OCI-LY7 (cell line): ENCODE data around the gene SLC1A6. TPM values are rescaled to one million over a fixed set of nuclear protein-coding genes. Genes with fewer than 3 reads are reported as not detected.

Experiments used
- BruUV-seq: library from RNA; stranded (reverse); fragments of 400-500 nt; replicated peaks from 2 replicates; lab custom pipeline; 2021; lab: Mats Ljungman, UMichigan
- CTCF ChIA-PET: fragments of 300-600 bp; sonication (Branson Sonifier 250); formaldehyde crosslinking; loops from one replicate; lab custom pipeline; 2022; ENCODE audit warnings: antibody characterized with exemption; ENCODE audit not compliant: unreplicated experiment; lab: Charles Lee
- POLR2A ChIA-PET: fragments of 300-600 bp; sonication (Branson Sonifier 250); formaldehyde crosslinking; loops from one replicate; lab custom pipeline; 2022; ENCODE audit warnings: antibody characterized with exemption; lab: Charles Lee
- DNase-seq: peaks from one replicate; pipeline ENCODE4 v3.0.0-alpha.2; 2015; ENCODE audit warnings: low spot score
- H2AFZ ChIP-seq: fragments of 200-600 bp; sonication (generic), shearing (Covaris generic); 2 replicates; pipeline ENCODE4 v1.6.1; 2014; ENCODE audit warnings: mild to moderate bottlenecking, antibody characterized with exemption, low read length, moderate library complexity
- H3K27ac ChIP-seq: fragments of 200-600 bp; sonication (generic); 2 replicates; pipeline ENCODE4 v1.5.1; 2014; ENCODE audit warnings: mixed run types, low read depth, mild to moderate bottlenecking, moderate library complexity, low read length, inconsistent platforms; ENCODE audit not compliant: poor library complexity, severe bottlenecking
- H3K36me3 ChIP-seq: fragments of 200-600 bp; sonication (generic); 2 replicates; pipeline ENCODE4 v1.6.1; 2014; ENCODE audit warnings: mild to moderate bottlenecking, antibody characterized with exemption, low read length, moderate library complexity, mixed read lengths; ENCODE audit not compliant: insufficient read depth
- H3K4me1 ChIP-seq: fragments of 200-600 bp; sonication (generic); 2 replicates; pipeline ENCODE4 v1.5.1; 2014; ENCODE audit warnings: mild to moderate bottlenecking, low read length; ENCODE audit not compliant: insufficient read depth, poor library complexity, severe bottlenecking
- H3K4me2 ChIP-seq: fragments of 200-600 bp; sonication (generic); 2 replicates; pipeline ENCODE4 v1.6.1; 2014; ENCODE audit warnings: mild to moderate bottlenecking, low read length
- H3K4me3 ChIP-seq: fragments of 200-600 bp; sonication (generic); 2 replicates; pipeline ENCODE4 v1.5.1; 2014; ENCODE audit warnings: mild to moderate bottlenecking, low read depth, low read length; ENCODE audit not compliant: poor library complexity, severe bottlenecking
- H3K79me2 ChIP-seq: fragments of 200-600 bp; sonication (generic); 2 replicates; pipeline ENCODE4 v1.6.1; 2016; ENCODE audit warnings: low read depth, mild to moderate bottlenecking, low read length, moderate library complexity, mixed read lengths; ENCODE audit not compliant: insufficient read depth
- H3K9me2 ChIP-seq: fragments of 200-600 bp; sonication (generic); 2 replicates; pipeline ENCODE4 v1.6.1; 2016; ENCODE audit warnings: mild to moderate bottlenecking, low read length, mixed read lengths; ENCODE audit not compliant: insufficient read depth
- H3K9me3 ChIP-seq: fragments of 200-600 bp; sonication (generic); 2 replicates; pipeline ENCODE4 v1.6.1; 2014; ENCODE audit warnings: mild to moderate bottlenecking, mixed run types, low read length, mixed read lengths
- H4K20me1 ChIP-seq: fragments of 200-600 bp; sonication (generic); 2 replicates; pipeline ENCODE4 v1.6.1; 2014; ENCODE audit warnings: mild to moderate bottlenecking, antibody characterized with exemption, low read length, moderate library complexity, mixed read lengths; ENCODE audit not compliant: insufficient read depth
- CTCF ChIP-seq: fragments of 200-600 bp; sonication (generic); conservative IDR thresholded peaks from 2 replicates; pipeline ENCODE4 v1.5.1; 2014; ENCODE audit warnings: mild to moderate bottlenecking, antibody characterized with exemption, low read length, moderate library complexity, mixed read lengths
- EZH2phosphoT487 ChIP-seq: fragments of 200-600 bp; sonication (generic); IDR thresholded peaks from 2 replicates; pipeline ENCODE4 v1.6.1; 2018; ENCODE audit warnings: low read depth, borderline replicate concordance, mild to moderate bottlenecking, mixed run types, antibody characterized with exemption, low read length, moderate library complexity, mixed read lengths
- intact Hi-C: fragments of 100-400 bp; cut with micrococcal nuclease; formaldehyde crosslinking; loops from one replicate; pipeline ENCODE4 v1.10.0; 2022; ENCODE audit not compliant: unreplicated experiment
- total RNA-seq, 2 experiments: library from RNA; depleted of rRNA in 1 of 2; stranded (reverse); fragments of >200 nt in 1 of 2; shearing (Covaris generic) in 1 of 2; gene quantifications; 2 replicates each; pipeline ENCODE4 v1.2.3, GENCODE V29; 2014 to 2022

Gene SLC1A6
- total RNA-seq, 2 experiments from 2014 or later, result not detected

DNA sequence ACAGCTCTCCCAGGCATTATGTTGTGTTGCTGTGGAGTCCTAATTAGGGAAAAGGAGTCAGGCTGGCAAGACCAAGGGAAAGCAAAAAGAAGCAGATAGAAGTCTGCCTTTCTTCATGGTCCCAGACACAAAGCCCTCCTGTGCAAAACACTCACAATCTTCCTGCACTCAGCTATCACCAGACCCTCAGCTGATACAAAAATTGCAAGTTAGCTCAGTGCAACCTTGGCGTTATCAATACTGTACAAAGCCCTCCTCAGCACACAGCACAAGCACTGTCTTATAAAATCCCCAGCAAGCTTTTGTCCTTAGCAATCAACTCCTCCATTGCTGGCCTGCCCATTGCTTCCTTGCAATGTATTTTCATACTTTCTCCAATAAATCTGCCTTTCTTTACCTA lies 35.2 kb downstream of the SLC1A6 start:
- CTCF ChIA-PET, result no interaction called here
- Histone ChIP-seq H4K20me1 (no peaks in the 10 kb centered on the region), H3K36me3 (no peaks in the 10 kb centered on the region), H2AFZ (no peak overlapping the region), H3K9me3 (no peaks in the 10 kb centered on the region), H3K79me2 (no peaks in the 10 kb centered on the region), H3K4me3 (no peak overlapping the region), H3K4me2 (no peak overlapping the region), H3K27ac (no peak overlapping the region), H3K4me1 (no peaks in the 10 kb centered on the region), H3K9me2 (no peaks in the 10 kb centered on the region)
- intact Hi-C loops, result no loop called here
- POLR2A ChIA-PET, result no interaction called here
- no peak for DNase-seq
- BruUV-seq, result no TSS peak
- TF ChIP-seq EZH2phosphoT487, result no peak
- no peak for TF ChIP-seq CTCF

GRCh38 chr19:14943601-14944000 lies 36.1 kb downstream of the SLC1A6 start:
- H3K9me2 ChIP-seq, result no peaks in the 10 kb centered on the region
- intact Hi-C loops, result no loop called here
- TF ChIP-seq CTCF (no peak), EZH2phosphoT487 (no peak)
- DNase-seq, result no peak
- no peaks in the 10 kb centered on the region for H3K79me2 ChIP-seq
- H3K36me3 ChIP-seq, result no peaks in the 10 kb centered on the region
- no peak overlapping the region for H3K4me3 ChIP-seq
- H2AFZ ChIP-seq, result no peak overlapping the region
- H3K9me3 ChIP-seq, result no peaks in the 10 kb centered on the region
- no TSS peak for BruUV-seq
- POLR2A ChIA-PET, result no interaction called here
- no peaks in the 10 kb centered on the region for H3K4me1 ChIP-seq
- no peaks in the 10 kb centered on the region for H4K20me1 ChIP-seq
- no peak overlapping the region for H3K4me2 ChIP-seq
- CTCF ChIA-PET, result no interaction called here
- no peak overlapping the region for H3K27ac ChIP-seq

GRCh38 chr19:14941189-14941588 lies 38.5 kb downstream of the SLC1A6 start, which contains the start of gene OR7C2:
Gene OR7C2, plus strand, starts transcription at chr19:14941489. Its CDS starts 0 bp downstream, at chr19:14941489.
- H3K9me3 ChIP-seq, result no peaks in the 10 kb centered on the region
- no peaks in the 10 kb centered on the region for H3K4me1 ChIP-seq
- H3K4me3 ChIP-seq, result no peak within 1 kb of the TSS
- H3K27ac ChIP-seq, result no peak within 1 kb of the TSS
- no peak within 1 kb of the TSS for H2AFZ ChIP-seq
- BruUV-seq, result no TSS peak
- intact Hi-C loops, result no loop called here
- no peaks in the 10 kb centered on the region for H3K9me2 ChIP-seq
- ChIA-PET CTCF (no interaction called here), POLR2A (no interaction called here)
- H4K20me1 ChIP-seq, result no peaks in the 10 kb centered on the region
- H3K79me2 ChIP-seq, result no peaks in the 10 kb centered on the region
- H3K36me3 ChIP-seq, result no peaks in the 10 kb centered on the region
- DNase-seq, result no peak
- TF ChIP-seq CTCF, result no peak
- no peak for TF ChIP-seq EZH2phosphoT487
- H3K4me2 ChIP-seq, result no peak within 1 kb of the TSS
